A673 (cell line): ENCODE data around the gene MYL3. TPM values are rescaled to one million over a fixed set of nuclear protein-coding genes. Genes with fewer than 3 reads are reported as not detected.

Experiments
- BruUV-seq: library from RNA; stranded (reverse); fragments of 400-500 nt; replicated peaks from 2 replicates; lab custom pipeline; 2021; lab: Mats Ljungman, UMichigan
- CTCF ChIA-PET: fragments of 300-600 bp; sonication (Branson Sonifier 250); formaldehyde crosslinking; loops from one replicate; lab custom pipeline; 2022; ENCODE audit warnings: antibody characterized with exemption; lab: Charles Lee
- POLR2A ChIA-PET: fragments of 300-600 bp; sonication (Branson Sonifier 250); formaldehyde crosslinking; loops from one replicate; lab custom pipeline; 2022; ENCODE audit warnings: antibody characterized with exemption; ENCODE audit not compliant: low non-redundant PET; lab: Charles Lee
- DNase-seq: peaks from one replicate; pipeline ENCODE4 v3.0.0-alpha.2; 2015; ENCODE audit warnings: low spot score
- H3K27ac ChIP-seq: fragments of 200-600 bp; sonication (generic); 2 replicates; pipeline ENCODE4 v1.5.1; 2016; ENCODE audit warnings: mixed run types, low read depth, mild to moderate bottlenecking, mixed read lengths, antibody characterized with exemption, low read length; ENCODE audit not compliant: poor library complexity, severe bottlenecking
- H3K27me3 ChIP-seq: fragments of 200-600 bp; sonication (generic); replicated peaks from 2 replicates; pipeline ENCODE4 v1.6.1; 2017; ENCODE audit warnings: mixed run types, low read depth, mild to moderate bottlenecking, mixed read lengths, antibody characterized with exemption, low read length; ENCODE audit not compliant: insufficient read depth, poor library complexity
- H3K36me3 ChIP-seq: fragments of 200-600 bp; sonication (generic); 2 replicates; pipeline ENCODE4 v1.6.1; 2016; ENCODE audit warnings: mixed run types, mild to moderate bottlenecking, mixed read lengths, antibody characterized with exemption, low read length; ENCODE audit not compliant: insufficient read depth, poor library complexity, severe bottlenecking
- H3K4me1 ChIP-seq: fragments of 200-600 bp; sonication (generic); 2 replicates; pipeline ENCODE4 v1.6.1; 2017; ENCODE audit warnings: mixed run types, mild to moderate bottlenecking, mixed read lengths, antibody characterized with exemption, low read length; ENCODE audit not compliant: insufficient read depth, poor library complexity, severe bottlenecking
- H3K4me3 ChIP-seq: fragments of 200-600 bp; sonication (generic); 2 replicates; pipeline ENCODE4 v1.5.1; 2016; ENCODE audit warnings: low read depth, mixed run types, mild to moderate bottlenecking, mixed read lengths, low read length; ENCODE audit not compliant: poor library complexity, severe bottlenecking
- H3K9me3 ChIP-seq: fragments of 200-600 bp; sonication (generic); 2 replicates; pipeline ENCODE4 v1.6.1; 2016; ENCODE audit warnings: mixed run types, low read depth, mild to moderate bottlenecking, mixed read lengths, antibody characterized with exemption, low read length; ENCODE audit not compliant: poor library complexity, severe bottlenecking
- EZH2 ChIP-seq: fragments of 200-600 bp; sonication (generic); IDR thresholded peaks from 2 replicates; pipeline ENCODE4 v1.6.1; 2017; ENCODE audit warnings: borderline replicate concordance, low read depth, mild to moderate bottlenecking, mixed read lengths, antibody characterized with exemption, low read length; ENCODE audit not compliant: poor library complexity, severe bottlenecking
- intact Hi-C: fragments of 100-400 bp; cut with micrococcal nuclease; formaldehyde crosslinking; loops from one replicate; pipeline ENCODE4 v1.10.0; 2022; ENCODE audit not compliant: unreplicated experiment
- total RNA-seq: library from RNA; stranded (reverse); gene quantifications from 2 replicates; pipeline ENCODE4 v1.2.3, GENCODE V29; 2021
- TF ChIP-seq, protein P1 (sequence below): fragments of 300-800, 200-600 bp; sonication (generic); conservative IDR thresholded peaks from 2 replicates; pipeline ENCODE4 v1.5.1; 2017; ENCODE audit warnings: low read depth, mild to moderate bottlenecking, antibody characterized with exemption, low read length, moderate library complexity, mixed read lengths

MYL3 gene
- total RNA-seq, 1 experiment from 2014 or later: not detected

DNA sequence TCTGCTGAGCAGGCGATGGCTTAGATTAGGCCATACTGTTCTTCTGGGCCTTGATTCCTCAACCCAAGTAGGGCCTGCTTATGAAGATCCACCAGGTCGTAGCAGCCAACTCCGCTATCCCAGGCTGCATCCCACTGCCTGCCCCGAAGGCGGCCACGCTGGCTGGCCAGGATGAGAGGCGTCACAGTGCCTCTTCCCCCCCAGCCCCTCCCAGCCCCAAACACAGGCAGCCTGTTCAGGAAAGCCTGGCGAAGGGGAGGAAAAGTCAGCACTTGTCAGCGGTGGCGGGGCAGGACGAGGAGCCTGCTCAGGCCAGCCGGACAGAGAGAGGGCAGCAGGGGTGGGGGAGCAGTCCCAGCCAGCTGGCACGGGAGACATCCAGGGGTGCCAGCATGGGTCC lies 25.5 kb upstream of the MYL3 start:
- H3K36me3 ChIP-seq: no peaks in the 10 kb centered on the region
- H3K4me1 ChIP-seq: peaks cover 6% of the 10 kb centered on the region
- no peak for DNase-seq
- no TSS peak for BruUV-seq
- TF ChIP-seq, protein P1, sequence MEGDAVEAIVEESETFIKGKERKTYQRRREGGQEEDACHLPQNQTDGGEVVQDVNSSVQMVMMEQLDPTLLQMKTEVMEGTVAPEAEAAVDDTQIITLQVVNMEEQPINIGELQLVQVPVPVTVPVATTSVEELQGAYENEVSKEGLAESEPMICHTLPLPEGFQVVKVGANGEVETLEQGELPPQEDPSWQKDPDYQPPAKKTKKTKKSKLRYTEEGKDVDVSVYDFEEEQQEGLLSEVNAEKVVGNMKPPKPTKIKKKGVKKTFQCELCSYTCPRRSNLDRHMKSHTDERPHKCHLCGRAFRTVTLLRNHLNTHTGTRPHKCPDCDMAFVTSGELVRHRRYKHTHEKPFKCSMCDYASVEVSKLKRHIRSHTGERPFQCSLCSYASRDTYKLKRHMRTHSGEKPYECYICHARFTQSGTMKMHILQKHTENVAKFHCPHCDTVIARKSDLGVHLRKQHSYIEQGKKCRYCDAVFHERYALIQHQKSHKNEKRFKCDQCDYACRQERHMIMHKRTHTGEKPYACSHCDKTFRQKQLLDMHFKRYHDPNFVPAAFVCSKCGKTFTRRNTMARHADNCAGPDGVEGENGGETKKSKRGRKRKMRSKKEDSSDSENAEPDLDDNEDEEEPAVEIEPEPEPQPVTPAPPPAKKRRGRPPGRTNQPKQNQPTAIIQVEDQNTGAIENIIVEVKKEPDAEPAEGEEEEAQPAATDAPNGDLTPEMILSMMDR: no peak
- no peak for TF ChIP-seq EZH2
- no peak overlapping the region for H3K4me3 ChIP-seq
- H3K27me3 ChIP-seq: no peaks in the 10 kb centered on the region
- CTCF ChIA-PET: no interaction called here
- POLR2A ChIA-PET: no interaction called here
- intact Hi-C loops: no loop called here
- H3K9me3 ChIP-seq: no peaks in the 10 kb centered on the region
- H3K27ac ChIP-seq: no peak overlapping the region

- no peak for DNase-seq
- no peak overlapping the region for H3K4me3 ChIP-seq
- H3K9me3 ChIP-seq: no peaks in the 10 kb centered on the region
- H3K27ac ChIP-seq: no peak overlapping the region
- no TSS peak for BruUV-seq
- TF ChIP-seq, protein P1: no peak
- TF ChIP-seq EZH2: no peak
- H3K4me1 ChIP-seq: peaks cover 6% of the 10 kb centered on the region
- intact Hi-C loops: no loop called here
- CTCF ChIA-PET: no interaction called here
- POLR2A ChIA-PET: no interaction called here
- H3K36me3 ChIP-seq: no peaks in the 10 kb centered on the region
- H3K27me3 ChIP-seq: no peaks in the 10 kb centered on the region
These were observed 24.8 kb upstream of the MYL3 start for GRCh38 chr3:46887980-46888494.

DNA sequence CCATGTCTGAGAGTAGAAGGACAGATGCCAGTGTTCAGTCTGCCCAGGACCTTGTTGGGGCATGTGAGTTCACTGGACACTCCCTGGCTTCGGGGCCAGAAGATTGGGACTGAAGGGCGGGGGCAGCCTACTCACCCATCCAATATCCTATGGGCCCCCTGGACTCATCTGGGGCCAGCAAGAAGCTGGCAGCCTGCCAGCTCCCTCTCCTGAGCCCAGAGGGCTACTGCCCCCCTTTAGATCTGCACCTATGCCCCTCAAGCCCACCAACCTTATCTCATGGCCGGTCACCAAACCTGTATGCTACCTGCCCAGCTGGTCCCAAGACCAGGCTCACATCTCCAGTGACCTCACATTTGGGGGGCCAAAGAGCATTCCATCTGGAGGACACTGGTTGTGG lies 22.4 kb upstream of the MYL3 start:
- BruUV-seq: no TSS peak

More for the DNA sequence above, 22.4 kb upstream of the MYL3 start:
- no peak for DNase-seq
- ChIA-PET POLR2A (interaction anchor here (0.6 kb wide), 1 partner anchor 17 kb away, joined by 7 read pairs; no protein-coding TSS in a partner anchor), CTCF (no interaction called here)
- intact Hi-C loops: no loop called here
- no peak overlapping the region for H3K27ac ChIP-seq
- TF ChIP-seq, protein P1: no peak
- no peak for TF ChIP-seq EZH2
- peaks cover 6% of the 10 kb centered on the region for H3K4me1 ChIP-seq
- no peaks in the 10 kb centered on the region for H3K27me3 ChIP-seq
- H3K9me3 ChIP-seq: no peaks in the 10 kb centered on the region
- H3K36me3 ChIP-seq: no peaks in the 10 kb centered on the region
- no peak overlapping the region for H3K4me3 ChIP-seq
